Measurements from ENCODE around the gene SMG6.

DNA sequence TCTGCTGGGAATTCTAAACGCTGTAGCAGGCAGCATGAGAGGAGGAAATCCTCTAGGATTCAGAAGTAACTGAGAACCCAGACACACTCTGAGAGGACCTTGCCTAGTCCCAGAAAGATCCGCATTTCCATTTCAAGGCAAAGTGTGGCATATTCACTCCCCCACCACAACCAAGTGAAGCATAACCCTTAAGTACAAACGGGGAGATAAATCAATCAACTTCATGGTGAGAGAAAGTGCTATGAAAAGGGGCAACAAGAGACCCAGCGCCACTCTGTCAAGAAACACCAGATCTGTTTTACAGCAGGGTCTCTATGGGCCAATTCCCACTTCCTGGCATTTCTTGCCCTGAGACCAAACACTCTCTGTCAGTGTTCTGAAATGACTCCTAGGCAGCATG is 68.3 kb downstream of the SMG6 start:
- TF ChIP-seq, protein P1, sequence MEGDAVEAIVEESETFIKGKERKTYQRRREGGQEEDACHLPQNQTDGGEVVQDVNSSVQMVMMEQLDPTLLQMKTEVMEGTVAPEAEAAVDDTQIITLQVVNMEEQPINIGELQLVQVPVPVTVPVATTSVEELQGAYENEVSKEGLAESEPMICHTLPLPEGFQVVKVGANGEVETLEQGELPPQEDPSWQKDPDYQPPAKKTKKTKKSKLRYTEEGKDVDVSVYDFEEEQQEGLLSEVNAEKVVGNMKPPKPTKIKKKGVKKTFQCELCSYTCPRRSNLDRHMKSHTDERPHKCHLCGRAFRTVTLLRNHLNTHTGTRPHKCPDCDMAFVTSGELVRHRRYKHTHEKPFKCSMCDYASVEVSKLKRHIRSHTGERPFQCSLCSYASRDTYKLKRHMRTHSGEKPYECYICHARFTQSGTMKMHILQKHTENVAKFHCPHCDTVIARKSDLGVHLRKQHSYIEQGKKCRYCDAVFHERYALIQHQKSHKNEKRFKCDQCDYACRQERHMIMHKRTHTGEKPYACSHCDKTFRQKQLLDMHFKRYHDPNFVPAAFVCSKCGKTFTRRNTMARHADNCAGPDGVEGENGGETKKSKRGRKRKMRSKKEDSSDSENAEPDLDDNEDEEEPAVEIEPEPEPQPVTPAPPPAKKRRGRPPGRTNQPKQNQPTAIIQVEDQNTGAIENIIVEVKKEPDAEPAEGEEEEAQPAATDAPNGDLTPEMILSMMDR (IDR thresholded peaks at IDR 0.05): no peak
- no peak for TF ChIP-seq EZH2 (IDR thresholded peaks at IDR 0.05; ENCODE audit: borderline replicate concordance, insufficient read depth, low read depth, low read length, poor library complexity, severe bottlenecking)

Measured in B cell (primary cell).